ENCODE results near the gene MMS22L. TPM values are rescaled to one million over a fixed set of nuclear protein-coding genes. Genes with fewer than 3 reads are reported as not detected.

Gene MMS22L
- total and polyA plus RNA-seq, 10 of the 15 experiments (the other 5 are each of a cell fraction or from before 2014, with no cell fraction given) = 5.0 to 33.9 (median 18.7) TPM

GRCh38 chr6:97177905-97178304 is 105.1 kb downstream of the MMS22L start:
- BruUV-seq (replicated peaks) = no TSS peak
- H3K27me3 ChIP-seq (replicated peaks in 1 of 2; ENCODE audit: control insufficient read depth in 2 of 2, insufficient read depth in 2 of 2, low read length in 1 of 2) = no peaks in the 10 kb centered on the region
- no peaks in the 10 kb centered on the region for H4K20me1 ChIP-seq (ENCODE audit: control insufficient read depth, insufficient read depth)
- ChIA-PET CTCF (interaction anchor here (0.8 to 1.3 kb wide), 3 partner anchors 8 to 217 kb away, joined by 3 to 6 read pairs (median 4); no protein-coding TSS in a partner anchor), RAD21 (ENCODE audit: unreplicated experiment) (no interaction called here), SMC1A (ENCODE audit: uncharacterized antibody, unreplicated experiment) (interaction anchor here (0.8 kb wide), 1 partner anchor 38 kb away, joined by 3 read pairs; no protein-coding TSS in a partner anchor), POLR2A (no interaction called here)
- ATAC-seq (no peak), DNase-seq (ENCODE audit: low read depth, low spot score) (no peak), FAIRE-seq (no peak)
- no peaks in the 10 kb centered on the region for H3K9me3 ChIP-seq (replicated peaks; ENCODE audit: control insufficient read depth, insufficient read depth, low read length)
- H3K4me2 ChIP-seq (ENCODE audit: control insufficient read depth, insufficient read depth) = no peak overlapping the region
- intact Hi-C loops (cut with micrococcal nuclease; ENCODE audit: unreplicated experiment) = no loop called here
- H3K4me3 ChIP-seq = no peak overlapping the region
- H3K27ac ChIP-seq (ENCODE audit: control insufficient read depth, insufficient read depth) = no peak overlapping the region
- H2AFZ ChIP-seq (ENCODE audit: control insufficient read depth, low read depth, low read length) = no peak overlapping the region
- TF ChIP-seq SREBF2 (IDR thresholded peaks at IDR 0.05; ENCODE audit: low read length) (no peak), ZSCAN29 (IDR thresholded peaks at IDR 0.05) (no peak), PRDM15 (CRISPR knock-in tag; IDR thresholded peaks at IDR 0.05) (no peak), ASH2L (IDR thresholded peaks at IDR 0.05; ENCODE audit: borderline replicate concordance, low read depth) (no peak), EED (IDR thresholded peaks at IDR 0.05; ENCODE audit: low read depth) (no peak), POLR2AphosphoS2 (IDR thresholded peaks at IDR 0.05; ENCODE audit: low read depth, low read length) (no peak), TARDBP (IDR thresholded peaks at IDR 0.05; ENCODE audit: borderline replicate concordance) (no peak), USF1 (IDR thresholded peaks at IDR 0.05; ENCODE audit: borderline replicate concordance, extremely low read length, insufficient read depth, low read depth, low read length) (no peak), ELK1 (IDR thresholded peaks at IDR 0.05; ENCODE audit: low read depth, low read length) (no peak), ZNF592 (IDR thresholded peaks at IDR 0.05) (no peak)
- peaks cover 0 to 3% of the 10 kb centered on the region in 2 experiments; a peak in 3 of 4 replicates for H3K36me3 ChIP-seq (ENCODE audit: control insufficient read depth in 2 of 2, insufficient read depth in 2 of 2, low read length in 1 of 2)
- no peak overlapping the region for H3K9ac ChIP-seq (ENCODE audit: control insufficient read depth, insufficient read depth, low read length)
- no peaks in the 10 kb centered on the region for H3K4me1 ChIP-seq (ENCODE audit: control insufficient read depth, insufficient read depth, low read length)
- in situ Hi-C loops (cut with MboI) = no loop called here
- WGBS (ENCODE audit: insufficient coverage, insufficient replicate concordance, low lambda C conversion rate, missing lambda C conversion rate) = 100% methylated on average over 3 of the region's 3 CpGs
- no peaks in the 10 kb centered on the region for H3K79me2 ChIP-seq (ENCODE audit: control insufficient read depth, insufficient read depth, low read length)
